ENCODE data around the gene MYLK2.

DNA sequence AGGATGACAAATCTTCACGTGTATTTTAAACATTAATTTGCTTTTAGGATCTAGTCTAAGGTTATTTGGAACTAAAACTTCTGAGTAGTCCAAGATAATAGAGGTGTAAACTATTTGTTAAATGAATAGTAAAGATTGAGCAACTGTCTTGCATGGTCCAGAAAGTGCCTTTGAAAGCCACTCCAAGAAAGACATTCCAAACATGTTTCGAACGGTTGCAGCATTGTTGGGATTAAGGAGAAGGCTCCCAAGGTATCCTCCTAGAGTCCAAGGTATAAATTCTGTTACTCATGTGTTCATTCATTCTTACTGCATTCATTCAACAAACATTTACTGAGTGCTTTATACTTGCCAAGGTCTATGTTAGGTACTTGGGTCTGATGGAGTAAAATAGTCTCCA, 28.8 kb upstream of the MYLK2 start:
- TF ChIP-seq, protein P1, sequence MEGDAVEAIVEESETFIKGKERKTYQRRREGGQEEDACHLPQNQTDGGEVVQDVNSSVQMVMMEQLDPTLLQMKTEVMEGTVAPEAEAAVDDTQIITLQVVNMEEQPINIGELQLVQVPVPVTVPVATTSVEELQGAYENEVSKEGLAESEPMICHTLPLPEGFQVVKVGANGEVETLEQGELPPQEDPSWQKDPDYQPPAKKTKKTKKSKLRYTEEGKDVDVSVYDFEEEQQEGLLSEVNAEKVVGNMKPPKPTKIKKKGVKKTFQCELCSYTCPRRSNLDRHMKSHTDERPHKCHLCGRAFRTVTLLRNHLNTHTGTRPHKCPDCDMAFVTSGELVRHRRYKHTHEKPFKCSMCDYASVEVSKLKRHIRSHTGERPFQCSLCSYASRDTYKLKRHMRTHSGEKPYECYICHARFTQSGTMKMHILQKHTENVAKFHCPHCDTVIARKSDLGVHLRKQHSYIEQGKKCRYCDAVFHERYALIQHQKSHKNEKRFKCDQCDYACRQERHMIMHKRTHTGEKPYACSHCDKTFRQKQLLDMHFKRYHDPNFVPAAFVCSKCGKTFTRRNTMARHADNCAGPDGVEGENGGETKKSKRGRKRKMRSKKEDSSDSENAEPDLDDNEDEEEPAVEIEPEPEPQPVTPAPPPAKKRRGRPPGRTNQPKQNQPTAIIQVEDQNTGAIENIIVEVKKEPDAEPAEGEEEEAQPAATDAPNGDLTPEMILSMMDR (IDR thresholded peaks at IDR 0.05): no peak
- no peak for TF ChIP-seq POLR2A (IDR thresholded peaks at IDR 0.05)
